SKM-1 (cell line): ENCODE results near the gene C19orf47.
A peak's percentile ranks its signal among the peaks of the same experiment; 100 is the strongest.
"Not testable (repeated sequence)": the region's sequence is repeated elsewhere in the genome, so short reads cannot be mapped to it uniquely, and the experiment has no call there.

Source experiments
- DNase-seq: peaks from one replicate; lab custom pipeline; 2025; ENCODE audit not compliant: unreplicated experiment; lab: John Stamatoyannopoulos, UW

Gene C19orf47

DNA sequence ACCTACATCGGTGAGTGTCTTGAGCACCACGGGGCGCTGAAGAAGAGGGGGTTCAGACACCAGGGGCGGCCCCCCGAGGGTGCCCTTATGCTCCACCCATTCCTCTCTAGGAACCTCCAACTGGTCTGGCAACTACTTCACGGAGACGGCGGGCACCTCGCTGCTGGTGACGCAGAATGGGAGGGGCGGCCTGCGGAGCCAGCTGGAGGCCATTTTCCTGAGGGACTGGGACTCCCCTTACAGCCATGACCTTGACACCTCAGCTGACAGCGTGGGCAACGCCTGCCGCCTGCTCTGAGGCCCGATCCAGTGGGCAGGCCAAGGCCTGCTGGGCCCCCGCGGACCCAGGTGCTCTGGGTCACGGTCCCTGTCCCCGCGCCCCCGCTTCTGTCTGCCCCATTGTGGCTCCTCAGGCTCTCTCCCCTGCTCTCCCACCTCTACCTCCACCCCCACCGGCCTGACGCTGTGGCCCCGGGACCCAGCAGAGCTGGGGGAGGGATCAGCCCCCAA is 29.7 kb upstream of the C19orf47 start:
- no peak for DNase-seq

DNA sequence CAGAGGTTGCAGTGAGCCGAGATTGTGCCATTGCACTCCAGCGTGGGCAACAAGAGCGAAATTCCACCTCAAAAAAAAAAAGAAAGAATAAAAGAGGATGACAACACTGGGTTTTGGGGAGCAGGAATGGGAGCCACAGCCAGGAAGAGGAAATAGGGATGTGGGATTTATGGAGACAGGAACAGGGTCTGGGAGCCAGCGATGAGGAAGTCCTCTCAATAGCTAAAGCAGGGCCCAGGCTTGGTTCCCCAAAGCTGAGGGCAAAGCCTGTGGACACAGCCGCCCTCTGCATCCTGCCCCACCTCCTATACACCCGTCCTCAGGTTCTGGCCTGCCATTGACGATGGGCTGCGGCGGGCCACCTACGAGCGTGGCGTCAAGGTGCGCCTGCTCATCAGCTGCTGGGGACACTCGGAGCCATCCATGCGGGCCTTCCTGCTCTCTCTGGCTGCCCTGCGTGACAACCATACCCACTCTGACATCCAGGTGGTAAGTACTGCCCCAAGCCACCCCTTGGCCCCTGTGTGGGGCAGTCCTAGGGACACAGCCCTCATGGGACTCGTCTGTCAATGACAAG is 28.2 kb upstream of the C19orf47 start:
- no peak for DNase-seq

DNA sequence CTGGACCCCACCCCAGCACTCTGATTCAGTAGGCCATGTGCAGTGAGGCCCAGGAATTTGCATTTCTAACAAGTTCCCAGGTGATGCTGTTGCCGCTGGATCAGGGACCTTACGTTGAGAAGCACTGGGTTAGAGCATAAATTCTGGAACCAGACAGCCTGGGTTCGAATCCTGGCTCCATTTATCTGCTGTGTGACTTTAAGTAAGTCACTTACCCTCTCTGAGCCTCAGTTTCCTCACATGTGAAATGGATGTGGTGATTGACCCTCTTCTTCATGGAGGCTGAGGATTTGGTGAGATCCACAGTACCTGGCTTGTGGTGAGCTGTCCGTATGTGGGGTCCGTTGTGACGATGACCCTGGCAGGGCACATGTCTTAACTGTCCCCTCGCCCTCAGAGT is 25.9 kb upstream of the C19orf47 start:
- no peak for DNase-seq

DNA sequence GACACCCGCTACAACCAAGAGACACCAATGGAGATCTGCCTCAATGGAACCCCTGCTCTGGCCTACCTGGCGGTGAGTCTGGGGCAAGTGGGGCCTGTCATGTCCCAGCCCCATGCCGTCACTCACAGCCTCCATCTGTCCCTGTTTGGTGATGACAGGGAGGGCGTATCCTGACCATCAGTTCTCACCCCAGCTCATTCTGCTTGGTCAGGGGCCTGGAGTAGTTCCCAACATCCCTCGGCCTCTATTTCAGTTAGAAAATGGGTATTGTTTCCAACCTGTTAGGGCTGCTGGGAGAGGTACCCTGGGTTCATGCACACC is 23.6 kb upstream of the C19orf47 start:
- DNase-seq: no peak

DNA sequence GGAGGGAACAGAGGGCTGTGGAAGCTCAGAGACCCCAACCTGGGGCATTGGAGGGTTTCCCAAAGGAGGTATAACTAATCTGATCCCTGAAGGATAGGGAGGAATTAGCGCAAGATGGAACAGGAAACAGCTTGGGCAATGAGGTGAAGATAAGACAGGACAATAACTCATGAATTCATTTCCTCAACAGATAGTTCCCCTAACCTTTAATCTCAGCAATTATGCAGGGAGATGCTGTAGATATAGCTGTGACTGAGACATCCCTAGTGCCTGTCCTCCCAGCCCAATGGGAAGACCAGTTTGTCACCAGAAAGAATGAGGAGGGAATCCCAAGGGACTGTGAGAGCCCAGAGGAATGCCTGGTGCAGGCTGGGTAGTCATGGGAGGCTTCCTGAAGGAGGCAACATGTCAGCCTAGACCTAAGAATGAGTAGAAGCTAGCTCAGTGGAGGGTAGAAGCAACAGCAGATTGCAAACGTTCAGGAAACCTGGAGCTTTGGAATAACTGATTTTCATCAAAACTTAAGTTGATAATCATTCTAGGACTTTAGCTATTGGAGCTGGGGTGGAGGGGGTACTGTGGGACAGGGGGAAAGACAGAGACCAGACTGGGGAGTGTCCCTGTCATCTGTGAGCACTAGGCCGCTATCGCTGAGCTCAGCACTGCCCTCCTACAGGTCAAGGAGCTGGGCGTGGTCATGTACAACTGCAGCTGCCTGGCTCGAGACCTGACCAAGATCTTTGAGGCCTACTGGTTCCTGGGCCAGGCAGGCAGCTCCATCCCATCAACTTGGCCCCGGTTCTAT is 23.0 kb upstream of the C19orf47 start:
- no peak for DNase-seq

DNA sequence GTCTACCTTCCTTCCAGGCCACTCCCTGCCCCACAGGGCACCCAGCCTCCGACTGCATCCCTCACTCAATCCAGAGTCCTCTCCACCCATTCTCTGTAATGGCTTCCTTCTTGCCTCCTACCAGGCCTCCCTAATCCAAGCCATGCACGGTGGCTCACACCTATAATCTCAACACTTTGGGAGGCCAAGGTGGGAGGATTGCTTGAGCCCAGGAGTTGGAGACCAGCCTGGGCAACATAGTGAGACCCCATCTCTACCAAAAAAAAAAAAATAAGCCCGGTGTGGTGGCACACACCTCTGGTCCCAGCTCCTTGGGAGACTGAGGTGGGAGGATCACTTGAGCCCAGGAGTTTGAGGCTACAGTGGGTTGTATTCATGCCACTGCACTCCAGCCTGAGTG is 22.1 kb upstream of the C19orf47 start:
- DNase-seq: not testable (repeated sequence)

DNA sequence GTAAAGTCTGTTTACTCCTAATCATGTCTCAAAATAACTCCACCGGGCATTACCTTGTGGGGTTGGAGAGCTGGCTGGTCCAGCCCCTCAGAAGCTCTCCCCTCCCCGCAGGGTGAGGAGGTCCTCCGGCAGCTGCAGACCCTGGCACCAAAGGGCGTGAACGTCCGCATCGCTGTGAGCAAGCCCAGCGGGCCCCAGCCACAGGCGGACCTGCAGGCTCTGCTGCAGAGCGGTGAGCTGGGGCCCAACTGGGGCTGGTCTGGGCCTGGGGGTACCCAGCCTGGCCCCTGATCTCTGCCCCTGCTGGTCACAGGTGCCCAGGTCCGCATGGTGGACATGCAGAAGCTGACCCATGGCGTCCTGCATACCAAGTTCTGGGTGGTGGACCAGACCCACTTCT is 21.6 kb upstream of the C19orf47 start:
- no peak for DNase-seq

DNA sequence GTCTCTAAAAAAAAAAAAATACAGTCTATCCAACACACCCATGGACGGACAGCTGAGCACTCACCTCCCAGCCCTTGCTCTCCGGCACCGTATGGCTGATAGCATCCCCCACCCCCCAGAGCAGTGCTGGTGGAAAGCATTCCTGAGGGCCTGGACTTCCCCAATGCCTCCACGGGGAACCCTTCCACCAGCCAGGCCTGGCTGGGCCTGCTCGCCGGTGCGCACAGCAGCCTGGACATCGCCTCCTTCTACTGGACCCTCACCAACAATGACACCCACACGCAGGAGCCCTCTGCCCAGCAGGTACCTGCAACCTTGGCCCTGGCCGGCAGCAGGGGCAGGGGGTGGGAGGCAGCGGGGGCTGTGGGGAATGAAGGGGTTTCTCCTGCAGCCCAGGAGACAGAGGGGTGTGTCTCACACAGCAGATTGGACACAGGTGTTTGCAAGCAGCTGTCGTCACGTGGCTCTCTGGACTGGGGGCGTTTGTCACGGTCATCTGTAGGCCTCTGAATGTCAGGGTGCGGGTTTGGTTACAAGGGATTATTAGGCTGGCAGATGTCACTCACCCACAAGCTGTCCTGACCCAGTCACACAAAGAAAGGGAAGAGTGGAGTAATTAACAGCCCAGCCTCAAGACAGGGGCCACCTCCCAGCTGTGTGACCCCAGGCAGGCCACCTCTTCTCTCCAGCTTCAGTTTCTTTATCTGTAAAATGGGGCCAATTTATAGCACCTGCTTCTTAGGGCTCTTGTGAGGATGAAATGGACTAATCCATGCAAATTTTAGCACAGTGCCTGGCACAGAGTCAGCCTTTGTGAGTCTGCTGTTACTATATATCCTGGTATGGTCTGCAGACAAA is 19.6 kb upstream of the C19orf47 start:
- DNase-seq: no peak

DNA sequence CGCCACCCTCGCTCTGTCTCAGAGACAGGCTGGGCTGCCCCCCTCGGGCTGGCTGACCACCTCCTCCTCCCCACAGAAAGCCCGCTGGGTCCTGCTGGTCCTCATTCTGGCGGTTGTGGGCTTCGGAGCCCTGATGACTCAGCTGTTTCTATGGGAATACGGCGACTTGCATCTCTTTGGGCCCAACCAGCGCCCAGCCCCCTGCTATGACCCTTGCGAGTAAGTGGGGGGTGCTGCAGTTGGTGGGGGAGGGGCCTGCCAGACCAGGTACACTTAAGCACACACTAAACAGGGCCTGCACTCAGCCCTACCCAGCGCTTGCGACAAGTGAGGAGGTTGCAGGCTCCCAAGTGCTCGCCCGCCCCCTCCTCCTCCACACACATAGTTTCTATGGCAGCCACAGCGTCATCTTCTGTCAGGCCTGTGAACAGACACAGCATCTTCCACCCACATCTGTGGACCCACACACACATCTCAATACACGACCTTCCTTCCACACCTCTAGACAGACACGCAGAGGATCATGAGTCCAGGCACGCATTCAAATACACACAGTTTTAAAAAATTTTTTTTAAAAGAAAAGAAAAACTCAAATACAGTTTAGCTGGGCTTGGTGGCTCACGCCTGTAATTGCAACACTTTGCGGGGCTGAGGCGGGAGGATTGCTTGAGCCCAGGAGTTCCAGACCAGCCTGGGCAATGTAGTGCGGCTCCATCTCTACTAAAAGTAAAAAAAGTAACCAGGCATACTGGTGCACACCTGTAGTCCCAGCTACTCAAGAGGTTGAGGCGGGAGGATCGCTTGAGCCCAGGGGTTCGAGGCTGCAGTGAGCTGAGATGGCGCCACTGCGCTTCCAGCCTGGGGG is 18.7 kb upstream of the C19orf47 start:
- no peak for DNase-seq

DNA sequence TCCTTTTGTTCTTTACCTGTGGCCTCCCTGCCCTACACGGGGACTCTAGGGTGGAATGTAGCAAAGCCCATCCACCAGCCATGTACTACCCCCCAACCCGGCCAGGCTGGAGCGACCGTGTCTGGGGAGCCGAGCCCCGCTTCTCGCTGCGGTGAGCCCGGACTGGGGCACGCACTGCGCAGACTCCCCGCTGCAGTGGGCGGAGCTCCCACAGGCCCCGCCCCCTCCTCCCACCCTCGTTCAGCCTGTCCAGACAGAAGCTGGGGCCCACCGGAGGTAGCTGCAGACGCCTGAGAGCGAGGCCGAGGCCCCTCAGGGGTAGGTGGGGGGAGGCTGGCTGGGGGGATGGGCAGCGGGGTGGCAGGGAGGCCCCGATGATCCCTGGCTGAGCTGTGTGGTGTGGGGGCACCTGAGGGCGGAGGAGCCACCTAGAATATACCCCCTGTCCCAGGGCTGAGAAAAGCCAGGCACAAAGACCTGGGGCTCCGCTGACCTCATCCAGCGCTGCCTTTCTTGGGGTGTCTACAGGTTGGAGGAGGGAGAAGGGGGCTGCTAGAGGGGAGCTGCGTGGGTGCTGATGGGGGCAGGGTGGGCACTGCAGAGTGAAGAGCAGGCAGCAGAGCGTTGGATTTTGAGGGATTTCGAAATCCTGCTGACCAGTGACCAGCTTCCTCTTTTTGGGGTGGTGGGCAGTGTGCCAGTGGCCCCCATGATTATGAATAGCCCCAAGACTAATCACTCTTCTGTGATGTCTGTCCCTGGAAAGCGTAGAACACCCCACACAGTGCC is 17.6 kb upstream of the C19orf47 start:
- no peak for DNase-seq

DNA sequence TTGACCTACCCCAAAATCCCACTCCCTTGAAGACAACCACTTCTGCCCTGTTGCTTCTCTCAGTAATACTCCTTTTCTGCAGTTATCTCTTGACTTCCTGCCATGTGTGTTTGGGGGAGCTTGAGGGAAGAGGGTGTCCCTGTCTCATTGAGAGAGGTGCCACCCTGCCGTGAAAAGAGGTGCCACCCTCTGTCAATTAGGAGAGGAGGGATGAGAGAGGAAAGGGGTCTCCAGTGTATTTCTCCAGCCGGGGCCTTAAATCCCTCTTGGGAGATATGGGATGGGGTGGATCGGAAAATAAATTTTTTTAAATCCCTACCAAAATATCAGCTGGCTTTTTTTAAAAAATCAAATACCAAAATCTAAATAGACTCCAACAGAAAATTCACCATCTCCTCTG is 16.8 kb upstream of the C19orf47 start:
- no peak for DNase-seq

DNA sequence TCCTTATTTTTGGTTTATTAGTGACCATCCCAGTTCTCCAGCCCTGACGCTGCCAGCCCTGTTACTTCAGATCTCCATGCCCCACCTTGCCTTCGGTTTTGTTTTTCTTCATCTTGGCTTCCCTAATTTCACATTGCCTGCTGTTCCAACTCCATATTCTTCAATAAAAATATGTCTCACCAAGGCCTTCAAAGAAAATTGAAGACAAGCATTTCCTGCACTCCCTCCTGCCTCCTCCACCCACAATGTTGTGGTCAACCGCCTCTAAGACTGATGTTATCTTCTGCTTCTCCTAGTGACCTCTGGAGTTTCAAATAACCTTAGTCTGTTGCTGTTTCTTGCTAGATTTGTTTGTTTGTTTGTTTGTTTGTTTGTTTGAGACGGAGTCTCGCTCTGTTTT is 14.9 kb upstream of the C19orf47 start:
- no peak for DNase-seq

DNA sequence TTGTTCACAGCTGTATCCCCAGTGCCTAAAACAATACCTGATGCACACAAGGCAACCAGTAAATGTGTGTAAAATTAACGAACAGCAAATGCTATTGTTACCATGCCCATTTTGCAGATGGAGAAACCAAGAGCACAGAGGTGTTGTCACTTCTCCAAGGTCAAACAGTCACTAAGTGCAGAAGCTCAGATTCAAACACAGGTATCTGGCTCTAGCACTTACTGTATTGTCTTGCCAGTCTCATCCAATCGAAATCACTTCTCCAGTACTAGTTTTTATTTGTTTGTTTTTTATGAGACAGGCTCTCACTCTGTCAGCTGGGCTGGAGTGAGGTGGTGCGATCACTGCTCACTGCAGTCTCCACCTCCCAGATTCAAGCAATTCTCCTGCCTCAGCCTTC is 14.0 kb upstream of the C19orf47 start:
- no peak for DNase-seq

DNA sequence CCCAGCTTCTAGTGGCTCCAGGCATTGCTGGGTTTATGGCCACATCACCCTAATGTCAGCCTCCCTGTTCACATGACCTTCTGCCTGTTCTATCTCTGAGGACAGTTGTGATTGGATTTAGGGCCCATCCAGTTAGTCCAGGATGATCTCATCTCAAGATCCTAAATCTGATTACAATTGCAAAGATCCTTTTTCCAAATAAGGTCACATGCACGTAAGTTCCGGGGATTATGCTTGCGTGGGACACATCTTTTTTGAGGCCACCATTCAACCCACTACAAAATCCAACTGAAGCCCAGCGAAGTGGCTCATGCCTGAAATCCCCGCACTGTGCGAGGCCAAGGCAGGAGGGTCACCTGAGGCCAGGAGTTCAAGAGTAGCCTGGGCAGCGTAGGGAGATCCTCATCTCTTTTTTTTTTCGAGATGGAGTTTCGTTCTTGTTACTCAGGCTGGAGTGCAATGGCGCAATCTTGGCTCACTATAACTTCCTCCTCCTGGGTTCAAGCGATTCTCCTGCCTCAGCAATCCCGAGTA is 12.6 kb upstream of the C19orf47 start:
- peak; percentile 10 for DNase-seq

DNA sequence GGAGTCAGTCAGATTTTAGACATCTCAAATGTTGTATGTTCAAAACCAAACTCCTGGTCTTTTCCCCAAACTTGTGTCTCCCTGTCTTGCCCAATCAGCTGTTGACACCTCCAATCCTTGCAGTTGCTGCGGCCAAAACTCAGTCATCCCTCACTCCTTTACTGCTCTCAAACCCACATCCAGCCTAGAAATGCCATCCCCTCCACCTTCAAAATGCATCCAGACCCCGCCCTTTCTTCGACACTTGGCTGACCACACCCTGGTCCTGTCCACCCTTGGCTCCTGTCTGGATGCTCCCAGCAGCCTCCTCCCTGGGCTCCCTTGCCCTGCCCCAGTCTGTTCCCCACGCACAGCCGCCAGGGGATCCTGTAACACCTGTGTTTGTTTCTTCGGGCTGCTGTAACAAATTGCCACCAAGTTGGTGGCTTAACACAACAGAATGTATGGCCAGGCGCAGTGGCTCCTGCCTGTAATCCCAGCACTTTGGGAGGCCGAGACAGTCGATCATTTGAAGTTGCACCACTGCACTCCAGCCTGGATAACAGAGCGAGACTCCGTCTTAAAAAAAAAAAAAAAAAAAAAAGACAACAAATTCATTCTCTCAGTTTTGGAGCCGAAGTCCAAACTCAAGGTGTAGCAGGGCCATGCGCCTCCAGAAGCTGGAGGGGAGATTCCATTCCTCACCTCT is 12.0 kb upstream of the C19orf47 start:
- no peak for DNase-seq

DNA sequence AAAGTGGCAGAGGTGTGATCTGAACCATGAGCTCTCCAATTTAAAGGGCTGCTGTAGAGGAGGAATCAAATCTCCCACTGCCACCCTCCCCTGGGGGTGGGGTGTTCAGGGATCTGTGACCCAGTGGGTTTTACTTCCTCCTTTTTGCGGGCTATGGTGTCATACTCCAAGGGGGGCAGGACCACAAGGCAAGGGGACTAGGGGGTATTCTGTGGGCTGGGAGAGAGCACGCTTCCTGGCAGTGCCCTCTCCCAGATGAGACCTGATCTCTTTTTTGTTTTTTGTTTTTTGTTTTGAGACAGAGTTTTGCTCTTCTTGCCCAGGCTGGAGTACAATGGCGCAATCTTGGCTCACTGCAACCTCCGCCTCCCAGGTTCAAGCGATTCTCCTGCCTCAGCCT is 10.6 kb upstream of the C19orf47 start:
- peak; percentile 20 for DNase-seq

DNA sequence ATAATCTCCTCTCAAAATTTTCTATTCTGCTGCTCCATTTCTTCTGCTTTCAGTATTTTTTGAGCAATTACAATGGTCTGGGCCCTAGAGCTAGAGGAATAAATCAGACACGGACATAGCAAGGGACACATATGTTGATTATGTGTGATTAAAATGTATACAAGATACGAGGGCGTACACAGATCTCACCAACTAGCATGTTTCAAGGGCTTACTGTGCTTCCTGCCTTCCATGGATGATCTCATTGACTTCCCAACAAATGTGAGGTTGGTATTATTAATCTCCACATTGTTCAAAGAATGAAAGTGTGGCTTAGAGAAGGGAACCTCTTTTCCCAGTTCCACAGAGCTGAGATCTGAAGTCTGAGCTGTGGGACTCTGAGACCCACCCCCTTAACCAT is 9.4 kb upstream of the C19orf47 start:
- no peak for DNase-seq

DNA sequence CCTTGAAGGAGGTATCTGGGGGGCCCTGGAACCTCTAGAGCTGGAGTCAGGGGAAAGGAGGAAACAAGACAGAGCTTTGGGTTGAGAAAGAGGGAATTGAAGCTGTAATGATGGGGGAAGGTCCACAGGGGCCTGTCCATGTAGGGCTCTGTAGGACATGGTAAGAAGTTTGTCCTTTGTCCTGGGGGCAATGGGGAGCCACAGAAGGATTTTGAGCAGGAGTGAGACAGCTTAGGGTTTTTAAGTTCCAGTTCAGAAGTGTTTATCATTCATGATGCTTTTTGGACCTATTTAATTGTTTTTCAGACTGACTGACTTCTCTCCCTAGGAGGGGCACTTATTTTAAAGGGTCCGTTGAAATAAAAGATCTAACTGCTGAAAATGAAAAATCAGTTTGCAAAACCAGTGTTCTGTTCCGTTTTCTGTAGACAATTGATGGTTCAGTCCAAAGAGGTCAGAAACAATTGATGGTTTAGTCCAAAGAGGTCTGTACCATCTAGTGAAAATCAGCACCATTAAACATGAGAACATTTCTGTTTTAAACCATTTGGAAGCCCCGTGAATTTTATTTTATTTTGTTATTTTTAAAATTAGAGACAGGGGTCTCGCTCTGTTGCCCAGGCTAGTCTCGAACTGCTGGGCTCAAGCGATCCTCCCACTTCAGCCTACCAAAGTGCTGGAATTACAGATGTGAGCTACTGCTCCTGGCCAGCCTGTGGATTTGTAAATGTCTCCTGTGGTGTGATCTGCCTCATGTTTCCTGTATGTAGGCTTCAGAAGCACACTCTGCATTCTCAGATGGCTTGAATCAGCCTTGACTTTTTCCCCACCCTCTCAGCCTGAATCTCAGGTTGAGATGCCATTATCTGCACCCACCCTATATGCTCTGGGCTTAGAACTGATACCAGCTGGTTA is 8.7 kb upstream of the C19orf47 start:
- DNase-seq: no peak
